Neural cell (in vitro differentiated cells): Measurements from ENCODE around the gene CNNM2.

Experiments
- CTCF ChIP-seq: fragments of 450-650 bp; IDR thresholded peaks from 2 replicates; pipeline ENCODE4 v1.5.1; 2014; ENCODE audit warnings: antibody characterized with exemption, mild to moderate bottlenecking, moderate library complexity; ENCODE audit not compliant: poor library complexity, severe bottlenecking
- EP300 ChIP-seq: fragments of 450-650 bp; conservative IDR thresholded peaks from 2 replicates; pipeline ENCODE4 v1.6.1; 2014; ENCODE audit warnings: antibody characterized with exemption, mild to moderate bottlenecking, moderate library complexity; ENCODE audit not compliant: poor library complexity, severe bottlenecking
- EZH2 ChIP-seq: fragments of 200-600, 300-800 bp; shearing (Covaris generic), sonication (generic); IDR thresholded peaks from 2 replicates; pipeline ENCODE4 v1.6.1; 2014; ENCODE audit warnings: antibody characterized with exemption, low read length, borderline replicate concordance, mild to moderate bottlenecking; ENCODE audit not compliant: insufficient read depth, poor library complexity, severe bottlenecking
- MXI1 ChIP-seq: fragments of 450-650 bp; conservative IDR thresholded peaks from 2 replicates; pipeline ENCODE4 v1.6.1; 2014; ENCODE audit warnings: antibody characterized with exemption, mild to moderate bottlenecking; ENCODE audit not compliant: poor library complexity, severe bottlenecking
- POLR2AphosphoS5 ChIP-seq: IDR thresholded peaks from 2 replicates; pipeline ENCODE4 v1.6.1; 2012
- SMC3 ChIP-seq: fragments of 450-650 bp; conservative IDR thresholded peaks from 2 replicates; pipeline ENCODE4 v1.6.1; 2014; ENCODE audit warnings: antibody characterized with exemption, mild to moderate bottlenecking, moderate library complexity; ENCODE audit not compliant: poor library complexity

GRCh38 chr10:102984086-102984485, 66.0 kb downstream of the CNNM2 start:
- TF ChIP-seq CTCF = no peak
- no peak for TF ChIP-seq MXI1
- no peak for TF ChIP-seq POLR2AphosphoS5
- TF ChIP-seq EZH2 = no peak
- no peak for TF ChIP-seq EP300
- no peak for TF ChIP-seq SMC3
